Transverse colon (tissue), 4 donors: Measurements from ENCODE around the gene USP53.

Experiments
- CTCF ChIP-seq, 5 experiments: fragments of 200-600 bp in 3 of 5; fragments of 450-650 bp in 2 of 5; sonication (generic) in 3 of 5; IDR thresholded peaks; 1 replicate in 2 of 5; 2 replicates in 3 of 5; pipeline ENCODE4 v1.5.1; 2016 to 2017; ENCODE audit warnings: antibody characterized with exemption in 5 of 5, inconsistent platforms in 3 of 5, mild to moderate bottlenecking in 2 of 5, moderate library complexity in 1 of 5
- EP300 ChIP-seq: sonication (generic); formaldehyde crosslinking; IDR thresholded peaks from one replicate; pipeline ENCODE4 v1.6.1; 2017; ENCODE audit warnings: antibody characterized with exemption, low read depth
- POLR2A ChIP-seq: fragments of 450-650 bp; IDR thresholded peaks from one replicate; pipeline ENCODE4 v1.6.1; 2016; ENCODE audit warnings: antibody characterized with exemption, mild to moderate bottlenecking, moderate library complexity
- POLR2AphosphoS5 ChIP-seq, 3 donors: sonication (generic); formaldehyde crosslinking; IDR thresholded peaks; one replicate each; pipeline ENCODE4 v1.6.1; 2016; ENCODE audit warnings: antibody characterized with exemption in 3 of 3

DNA sequence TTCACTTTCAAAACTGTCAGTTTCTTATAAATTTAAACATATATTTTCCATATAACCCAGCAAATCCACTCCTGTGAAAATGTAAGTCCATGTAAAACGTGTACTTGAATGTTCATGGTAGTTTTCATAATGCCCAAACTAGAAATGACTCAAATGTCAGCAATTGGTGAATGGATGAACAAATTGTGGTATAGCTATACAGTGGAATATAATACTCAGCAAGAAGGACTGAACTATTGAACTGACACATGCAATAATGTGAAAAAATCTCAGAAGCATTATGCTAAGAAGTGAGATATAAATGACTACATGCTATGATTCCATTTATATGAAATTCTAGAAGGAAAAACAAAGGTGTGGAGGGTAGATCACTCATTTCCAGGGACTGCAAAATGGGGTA, 52.2 kb downstream of the USP53 start:
- TF ChIP-seq POLR2A (no peak), POLR2AphosphoS5 (IDR thresholded peaks at IDR 0.05) (no peak), EP300 (no peak), CTCF (IDR thresholded peaks at IDR 0.05) (no peak)
